Kidney (tissue), 14 donors: Measurements from ENCODE around the gene ATP5MC2. TPM values are rescaled to one million over a fixed set of nuclear protein-coding genes. Genes with fewer than 3 reads are reported as not detected.
"Not testable (repeated sequence)": the region's sequence is repeated elsewhere in the genome, so short reads cannot be mapped to it uniquely, and the experiment has no call there.

ENCODE experiments used
- DNase-seq, 5 donors: peaks; one replicate each; pipeline ENCODE4 v3.0.0-alpha.2; 2013 to 2020
- FAIRE-seq: peaks from 2 replicates; lab custom pipeline; 2012; peaks lifted over from hg19 to GRCh38; lab: Jason Lieb, UNC
- H3K27ac ChIP-seq, 2 donors: one replicate each; pipeline ENCODE4 v1.7.0; 2013; ENCODE audit warnings: low read depth in 2 of 2, low read length in 2 of 2, inconsistent platforms in 1 of 2
- H3K27me3 ChIP-seq: one replicate; pipeline ENCODE4 v1.7.1; 2013; ENCODE audit warnings: low read length, inconsistent platforms; ENCODE audit not compliant: control insufficient read depth, insufficient read depth
- H3K36me3 ChIP-seq, 3 donors: one replicate each; pipeline versions ENCODE4 v1.7.0 to v1.7.1; 2013; ENCODE audit warnings: low read length in 3 of 3, control low read depth in 1 of 3, inconsistent platforms in 1 of 3; ENCODE audit not compliant: insufficient read depth in 3 of 3, control insufficient read depth in 2 of 3
- H3K4me1 ChIP-seq, 3 donors: one replicate each; pipeline versions ENCODE4 v1.7.0 to v1.7.1; 2013; ENCODE audit warnings: low read length in 3 of 3, inconsistent platforms in 1 of 3, low read depth in 1 of 3; ENCODE audit not compliant: control insufficient read depth in 2 of 3, insufficient read depth in 2 of 3
- H3K4me3 ChIP-seq, 3 donors: one replicate each; pipeline versions ENCODE4 v1.7.0 to v1.8.1; 2013; ENCODE audit warnings: low read length in 3 of 3, control low read depth in 1 of 3, inconsistent platforms in 1 of 3
- H3K9ac ChIP-seq, 3 donors: one replicate each; pipeline versions ENCODE4 v1.7.0 to v1.7.1; 2013; ENCODE audit warnings: low read length in 3 of 3, control low read depth in 1 of 3, inconsistent platforms in 1 of 3
- H3K9me3 ChIP-seq, 3 donors: one replicate each; pipeline versions ENCODE4 v1.7.0 to v1.7.1; 2013; ENCODE audit warnings: low read length in 3 of 3, control low read depth in 1 of 3, inconsistent platforms in 1 of 3; ENCODE audit not compliant: control insufficient read depth in 2 of 3, insufficient read depth in 1 of 3
- intact Hi-C: fragments of 100-400 bp; cut with DNase I; formaldehyde crosslinking; loops from one replicate; pipeline ENCODE4 v1.11.1; 2022
- polyA plus RNA-seq: library from polyadenylated mRNA; stranded (reverse); fragments of 350-450 nt; fragmentation: Illumina TruSeq; extraction: RNeasy Lipid Tissue Mini Kit (QIAGEN cat#74804); gene quantifications from one replicate; pipeline ENCODE4 v1.2.3, GENCODE V29; 2014; ENCODE audit warnings: low read depth, low replicate concordance; ENCODE audit not compliant: insufficient read depth
- total RNA-seq: library from RNA; stranded (reverse); fragmentation: NEBNext Ultra II Directional; extraction: Animal tissue kit (Norgen Biotek cat#: 25700); gene quantifications from one replicate; pipeline ENCODE4 v1.2.1, GENCODE V29; 2021
- TF ChIP-seq, protein P1 (sequence below): IDR thresholded peaks from 3 replicates; pipeline ENCODE4 v1.5.1; 2012; ENCODE audit warnings: mild to moderate bottlenecking, moderate library complexity, borderline replicate concordance; ENCODE audit not compliant: insufficient read depth; ENCODE audit errors: extremely low read depth
- donor health status: control.
- donor health status: control.
- donor health status: control.
- donor health status: control.
- donor health status: control.
- donor health status: DM: yes; HTN: yes; CAD: no.
- donor health status: Normal renal cell carcinoma (clear cell type).

Gene ATP5MC2
- total and polyA plus RNA-seq, 2 donors from 2014 or later = 271 to 939 TPM

GRCh38 chr12:53638057-53638456 lies 37.8 kb downstream of the ATP5MC2 start:
- H3K36me3 ChIP-seq = no peaks in the 10 kb centered on the region
- no peaks in the 10 kb centered on the region for H3K9me3 ChIP-seq
- no peak for FAIRE-seq
- H3K27ac ChIP-seq = no peak overlapping the region
- intact Hi-C loops = no loop called here
- H3K9ac ChIP-seq = no peak overlapping the region
- TF ChIP-seq, protein P1, sequence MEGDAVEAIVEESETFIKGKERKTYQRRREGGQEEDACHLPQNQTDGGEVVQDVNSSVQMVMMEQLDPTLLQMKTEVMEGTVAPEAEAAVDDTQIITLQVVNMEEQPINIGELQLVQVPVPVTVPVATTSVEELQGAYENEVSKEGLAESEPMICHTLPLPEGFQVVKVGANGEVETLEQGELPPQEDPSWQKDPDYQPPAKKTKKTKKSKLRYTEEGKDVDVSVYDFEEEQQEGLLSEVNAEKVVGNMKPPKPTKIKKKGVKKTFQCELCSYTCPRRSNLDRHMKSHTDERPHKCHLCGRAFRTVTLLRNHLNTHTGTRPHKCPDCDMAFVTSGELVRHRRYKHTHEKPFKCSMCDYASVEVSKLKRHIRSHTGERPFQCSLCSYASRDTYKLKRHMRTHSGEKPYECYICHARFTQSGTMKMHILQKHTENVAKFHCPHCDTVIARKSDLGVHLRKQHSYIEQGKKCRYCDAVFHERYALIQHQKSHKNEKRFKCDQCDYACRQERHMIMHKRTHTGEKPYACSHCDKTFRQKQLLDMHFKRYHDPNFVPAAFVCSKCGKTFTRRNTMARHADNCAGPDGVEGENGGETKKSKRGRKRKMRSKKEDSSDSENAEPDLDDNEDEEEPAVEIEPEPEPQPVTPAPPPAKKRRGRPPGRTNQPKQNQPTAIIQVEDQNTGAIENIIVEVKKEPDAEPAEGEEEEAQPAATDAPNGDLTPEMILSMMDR = no peak
- no peak overlapping the region for H3K4me3 ChIP-seq
- no peaks in the 10 kb centered on the region for H3K27me3 ChIP-seq
- DNase-seq = no peak
- H3K4me1 ChIP-seq = no peaks in the 10 kb centered on the region

DNA sequence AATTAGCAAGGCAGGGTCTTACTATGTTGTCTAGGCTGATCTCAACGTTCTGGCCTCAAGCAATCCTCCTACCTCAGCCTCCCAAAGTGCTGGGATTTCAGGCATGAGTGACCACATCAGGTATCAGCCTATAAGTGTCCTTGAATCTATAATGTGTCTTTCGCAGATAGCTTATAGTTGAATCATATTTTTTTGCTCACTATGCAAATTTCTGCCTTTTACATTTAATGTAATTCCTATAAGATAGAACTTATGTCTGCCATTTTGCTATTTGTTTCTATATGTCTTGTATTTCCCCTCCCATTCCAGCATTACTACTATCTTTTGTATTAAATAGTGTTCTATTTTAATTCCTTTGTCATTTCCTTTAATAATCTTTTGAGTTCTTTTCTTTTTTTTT lies 39.2 kb downstream of the ATP5MC2 start:
- no peak overlapping the region for H3K27ac ChIP-seq
- H3K9me3 ChIP-seq = no peaks in the 10 kb centered on the region
- H3K36me3 ChIP-seq = no peaks in the 10 kb centered on the region
- TF ChIP-seq, protein P1 = no peak
- FAIRE-seq = no peak
- no peak for DNase-seq
- no peak overlapping the region for H3K4me3 ChIP-seq
- no peaks in the 10 kb centered on the region for H3K27me3 ChIP-seq
- no peak overlapping the region for H3K9ac ChIP-seq
- no peaks in the 10 kb centered on the region for H3K4me1 ChIP-seq
- intact Hi-C loops = no loop called here

DNA sequence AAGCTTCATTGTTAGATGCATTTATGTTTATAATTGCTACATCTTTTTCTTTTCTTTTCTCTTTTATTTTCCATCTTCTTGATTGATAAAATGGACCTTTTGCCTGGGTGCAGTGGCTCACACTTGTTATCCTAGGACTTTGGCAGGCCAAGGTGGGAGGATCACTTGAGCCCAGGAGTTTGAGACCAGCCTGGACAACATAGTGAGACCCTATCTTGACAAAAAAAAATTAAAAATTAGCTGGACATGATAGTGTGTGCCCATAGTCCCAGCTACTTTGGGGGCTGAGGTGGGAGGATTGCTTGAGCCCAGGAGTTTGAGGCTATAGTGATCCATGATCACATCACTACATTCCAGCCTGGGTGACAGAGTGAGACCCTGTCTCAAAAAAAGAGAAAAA lies 40.2 kb downstream of the ATP5MC2 start:
- H3K4me3 ChIP-seq, DNase-seq, intact Hi-C loops, H3K9ac ChIP-seq, H3K36me3 ChIP-seq, FAIRE-seq, H3K4me1 ChIP-seq, H3K9me3 ChIP-seq, H3K27me3 ChIP-seq, H3K27ac ChIP-seq: not testable (repeated sequence)

DNA sequence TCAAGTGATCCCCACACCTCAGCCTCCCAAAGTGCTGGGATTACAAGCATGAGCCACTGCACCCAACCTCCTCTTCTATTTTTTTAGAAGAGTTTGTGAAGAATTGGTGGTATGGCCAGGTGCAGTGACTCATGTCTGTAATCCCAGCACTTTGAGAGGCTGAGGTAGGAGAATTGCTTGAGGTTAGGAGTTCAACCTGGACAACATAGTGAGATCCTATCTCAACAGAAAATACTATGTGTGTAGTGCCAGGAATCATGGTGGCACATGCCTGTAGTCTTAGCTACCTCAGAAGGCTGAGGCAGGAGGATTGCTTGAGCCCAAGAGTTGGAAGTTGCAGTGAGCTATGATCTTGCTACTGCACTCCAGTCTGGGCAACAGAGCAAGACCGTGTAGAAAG lies 44.2 kb downstream of the ATP5MC2 start:
- Histone ChIP-seq H3K27me3 (no peaks in the 10 kb centered on the region), H3K36me3 (no peaks in the 10 kb centered on the region), H3K9me3 (no peaks in the 10 kb centered on the region), H3K4me1 (peaks cover 0 to 1% (median 0%) of the 10 kb centered on the region in 3 donors), H3K9ac (no peak overlapping the region), H3K27ac (no peak overlapping the region), H3K4me3 (no peak overlapping the region)
- TF ChIP-seq, protein P1 = no peak
- DNase-seq (no peak), FAIRE-seq (no peak)
- intact Hi-C loops = no loop called here
